Ishikawa (cell line): ENCODE measurements around the gene TBC1D2B.

Experiments used
- CREB1 ChIP-seq: IDR thresholded peaks from 2 replicates; pipeline ENCODE4 v1.6.1; 2012; ENCODE audit warnings: low read depth
- EGR1 ChIP-seq: IDR thresholded peaks from 2 replicates; pipeline ENCODE4 v1.6.1; 2012
- EP300 ChIP-seq: IDR thresholded peaks from 2 replicates; pipeline ENCODE4 v1.6.1; 2012; ENCODE audit warnings: borderline replicate concordance
- FOXM1 ChIP-seq: IDR thresholded peaks from 2 replicates; pipeline ENCODE4 v1.6.1; 2012; ENCODE audit warnings: low read depth, borderline replicate concordance
- RAD21 ChIP-seq: IDR thresholded peaks from 2 replicates; pipeline ENCODE4 v1.6.1; 2012; ENCODE audit warnings: low read depth
- REST ChIP-seq: IDR thresholded peaks from 2 replicates; pipeline ENCODE4 v1.6.1; 2012; ENCODE audit warnings: low read depth, mild to moderate bottlenecking
- TAF1 ChIP-seq: IDR thresholded peaks from 2 replicates; pipeline ENCODE4 v1.6.1; 2012; ENCODE audit warnings: low read depth, mild to moderate bottlenecking
- TCF12 ChIP-seq: IDR thresholded peaks from 2 replicates; pipeline ENCODE4 v1.6.1; 2012; ENCODE audit warnings: low read depth
- YY1 ChIP-seq: IDR thresholded peaks from 2 replicates; pipeline ENCODE4 v1.6.1; 2012; ENCODE audit warnings: low read depth
- ZBTB7A ChIP-seq: IDR thresholded peaks from 2 replicates; pipeline ENCODE4 v1.6.1; 2012; ENCODE audit warnings: low read depth

DNA sequence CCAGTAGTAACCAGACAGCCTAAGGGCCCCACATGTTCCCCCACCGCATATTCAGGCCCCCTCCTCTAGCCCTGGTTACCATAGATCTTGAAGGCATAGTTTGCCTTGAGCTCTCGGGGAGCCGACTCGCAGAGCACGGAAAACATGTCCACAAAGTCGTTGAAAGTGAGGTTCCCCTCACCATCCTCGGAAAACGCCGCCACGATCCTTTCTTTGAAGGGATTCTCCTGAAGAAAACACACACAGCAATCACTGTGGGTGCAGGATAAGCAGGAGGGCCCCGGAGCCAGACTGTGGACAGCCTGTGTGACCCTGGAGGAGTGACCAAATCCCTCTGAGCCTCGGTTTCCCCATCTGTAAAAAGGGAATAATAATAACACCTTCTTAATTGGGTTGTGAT, 31.6 kb upstream of the TBC1D2B start:
- TF ChIP-seq TCF12 (no peak), ZBTB7A (no peak), TAF1 (no peak), RAD21 (no peak), FOXM1 (no peak), CREB1 (no peak), EP300 (no peak), YY1 (no peak), EGR1 (no peak), REST (no peak)
